T-helper 22 cell (primary cell): ENCODE measurements around the gene LIN28B.
"Not testable (repeated sequence)": the region's sequence is repeated elsewhere in the genome, so short reads cannot be mapped to it uniquely, and the experiment has no call there.

ENCODE experiments used
- DNase-seq: peaks from one replicate; pipeline ENCODE4 v3.0.0-alpha.2; 2020; ENCODE audit warnings: low read depth

The LIN28B gene

DNA sequence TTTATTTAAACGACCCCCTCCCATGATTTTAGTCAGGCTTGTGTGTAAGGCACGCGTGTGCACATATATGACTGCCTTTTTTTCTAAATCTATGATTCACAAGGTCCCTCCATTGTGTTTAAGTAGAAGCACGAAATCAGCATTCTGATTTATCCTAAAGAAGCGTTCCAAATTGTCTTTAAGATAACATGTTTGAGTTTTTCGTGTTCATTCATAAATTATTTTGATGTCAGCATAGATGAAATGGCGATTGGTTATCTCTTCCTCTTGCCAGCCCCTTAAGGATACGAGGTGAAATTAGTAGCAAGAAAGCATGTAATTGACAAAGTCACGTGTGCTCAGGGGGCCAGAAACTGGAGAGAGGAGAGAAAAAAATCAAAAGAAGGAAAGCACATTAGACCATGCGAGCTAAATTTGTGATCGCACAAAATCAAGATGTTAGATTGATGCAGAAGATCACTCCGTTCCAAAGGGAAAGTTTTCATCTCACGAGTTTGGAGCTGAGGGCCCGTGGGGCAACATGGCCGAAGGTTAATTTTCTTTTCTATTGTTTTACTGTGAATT is at the start of gene LIN28B:
LIN28B (plus strand) TSS at position 377 of the 564 bp plus-strand sequence; CDS start at position 521, 144 bp downstream.
- DNase-seq, result no peak

DNA sequence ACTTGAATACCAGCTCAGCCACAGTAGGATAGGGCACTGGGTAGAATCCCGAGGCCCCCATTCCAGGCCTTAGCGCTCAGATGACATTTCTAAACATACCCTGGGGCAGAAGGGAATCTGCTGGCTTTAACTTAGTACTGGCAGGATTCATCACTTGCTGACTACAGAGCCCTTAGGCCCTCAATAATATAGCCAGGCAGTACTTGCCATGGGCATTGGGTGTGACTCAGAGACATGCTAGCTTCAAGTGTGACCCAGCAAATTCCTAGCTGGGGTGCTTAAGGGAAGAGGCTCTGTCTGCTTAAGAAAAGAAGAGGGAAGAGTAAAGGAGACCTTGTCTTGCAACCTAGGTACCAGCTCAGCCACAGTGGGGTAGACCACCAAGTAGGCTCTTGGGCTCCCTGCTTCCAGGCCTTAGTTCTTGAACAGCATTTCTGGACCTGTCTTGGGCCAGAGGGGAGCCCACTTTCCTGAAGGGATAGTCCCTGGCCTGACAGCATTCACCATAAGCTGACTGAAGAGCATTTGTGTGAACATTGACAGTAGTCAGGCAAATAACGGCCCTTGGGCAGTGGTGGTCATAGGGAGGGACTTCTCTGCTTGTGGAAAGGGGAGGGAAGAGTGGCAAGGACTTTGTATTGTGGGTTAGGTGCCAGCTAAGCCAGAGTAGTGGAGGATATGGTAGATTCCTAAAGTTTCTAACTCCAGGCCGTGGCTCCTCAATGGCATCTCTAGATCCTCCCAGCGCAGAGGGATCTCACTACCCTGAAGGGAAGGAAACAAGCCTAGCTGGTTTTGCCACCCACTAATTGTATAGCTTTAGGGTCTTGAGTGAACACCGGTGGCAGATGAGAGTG is 48.6 kb upstream of the LIN28B start:
- DNase-seq, result no peak

GRCh38 chr6:104908888-104909525 is 47.9 kb upstream of the LIN28B start:
- no peak for DNase-seq

DNA sequence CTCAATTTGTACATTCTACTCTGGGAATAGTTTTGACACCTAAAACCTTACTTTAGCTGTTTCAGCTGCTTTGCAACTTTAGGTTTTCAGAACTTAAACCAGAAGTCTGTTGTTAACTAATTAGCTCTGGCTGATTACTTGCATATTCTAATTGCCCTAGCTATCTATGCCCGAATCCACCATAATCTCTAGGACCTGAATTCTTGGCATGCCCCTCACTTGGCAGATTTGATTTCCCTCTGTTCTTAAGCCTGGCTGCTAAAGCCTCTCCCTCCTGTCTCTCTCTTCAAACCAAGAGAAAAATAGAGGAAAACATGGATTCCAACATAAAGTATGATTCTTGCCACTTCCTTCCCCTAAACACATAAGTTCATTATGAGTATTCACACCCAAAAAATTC is 35.0 kb upstream of the LIN28B start:
- no peak for DNase-seq

GRCh38 chr6:104928141-104928540 is 28.8 kb upstream of the LIN28B start:
- no peak for DNase-seq

- no peak for DNase-seq
Observed at GRCh38 chr6:104929353-104929752, 27.6 kb upstream of the LIN28B start.

DNA sequence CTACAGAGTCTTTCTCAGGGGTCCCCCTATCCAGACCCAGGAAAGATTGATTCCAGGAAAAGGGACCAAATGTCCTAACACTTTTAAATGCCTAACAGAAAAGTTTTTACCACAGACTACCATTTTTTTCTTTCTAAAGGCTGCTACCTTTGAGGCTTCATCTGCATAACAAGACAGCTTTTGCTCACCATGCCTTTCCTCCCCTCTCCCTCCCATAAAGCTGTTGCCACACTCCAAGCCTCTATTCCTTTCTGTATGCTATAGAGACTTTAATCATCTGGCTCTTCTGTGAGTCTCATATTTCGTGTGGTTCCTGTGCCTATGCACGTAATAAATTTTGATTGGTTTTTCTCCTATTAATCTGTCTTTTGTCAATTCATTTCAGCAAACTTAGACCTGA is 26.0 kb upstream of the LIN28B start:
- no peak for DNase-seq

GRCh38 chr6:104936766-104937535 is 20.0 kb upstream of the LIN28B start:
- DNase-seq, result no peak

- no peak for DNase-seq
Observed at GRCh38 chr6:104940238-104940892, 16.5 kb upstream of the LIN28B start.

GRCh38 chr6:104940893-104941728 is 15.8 kb upstream of the LIN28B start:
- DNase-seq, result no peak

- DNase-seq, result no peak
Observed at GRCh38 chr6:104941729-104942091, 15.2 kb upstream of the LIN28B start.

DNA sequence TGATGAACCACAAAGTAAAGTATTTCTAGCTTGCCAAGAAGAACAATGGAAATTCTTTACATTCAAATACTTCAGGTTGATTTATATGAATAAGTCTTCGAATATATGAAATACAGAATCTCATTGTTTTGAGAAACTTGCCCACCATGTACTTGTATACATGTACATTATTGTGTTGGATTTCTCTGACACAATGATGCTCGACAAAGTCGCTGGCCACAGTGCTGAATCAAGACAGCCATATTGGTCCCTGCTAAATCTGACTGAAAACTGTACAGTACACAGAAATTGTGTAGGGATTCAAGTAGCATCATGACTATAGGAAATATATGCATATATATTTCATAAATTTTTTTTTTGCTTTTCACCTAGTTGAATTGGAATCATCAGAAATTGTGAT is 13.1 kb upstream of the LIN28B start:
- no peak for DNase-seq

- DNase-seq, result no peak
Observed at GRCh38 chr6:104949206-104949605, 7.7 kb upstream of the LIN28B start.

- no peak for DNase-seq
Observed at GRCh38 chr6:104951677-104952076, 5.2 kb upstream of the LIN28B start.

- no peak for DNase-seq
Observed at GRCh38 chr6:104952911-104953399, 4.0 kb upstream of the LIN28B start.

GRCh38 chr6:104953400-104954189 is 3.3 kb upstream of the LIN28B start:
- DNase-seq, result not testable (repeated sequence)

- no peak for DNase-seq
Observed at GRCh38 chr6:104954190-104954797, 2.6 kb upstream of the LIN28B start.

GRCh38 chr6:104955491-104955890 is 1.4 kb upstream of the LIN28B start:
- no peak for DNase-seq

- DNase-seq, result no peak
Observed at GRCh38 chr6:104955927-104956730, 778 bp upstream of the LIN28B start.
